Stimulated activated CD4-positive, alpha-beta T cell treated with anti-CD3 and anti-CD28 coated beads, Interleukin-4, amount 100 ng/mL, for 48 hours (primary cell): ENCODE results near the gene GMCL2.
"Not testable (repeated sequence)": the region's sequence is repeated elsewhere in the genome, so short reads cannot be mapped to it uniquely, and the experiment has no call there.

Source experiments
- DNase-seq, 2 donors: peaks; one replicate each; pipeline ENCODE4 v3.0.0-alpha.2; 2020; ENCODE audit warnings: low read depth in 2 of 2

The GMCL2 gene

GRCh38 chr5:178206166-178207101 lies 19.3 kb upstream of the GMCL2 start:
- no peak for DNase-seq

- no peak for DNase-seq
Observed at GRCh38 chr5:178205749-178206047, 18.5 kb upstream of the GMCL2 start.

- DNase-seq, result peak; percentile 64 to 77
Observed at GRCh38 chr5:178204935-178205748, 18.0 kb upstream of the GMCL2 start.

- DNase-seq, result peak; percentile 91 to 94
Observed at GRCh38 chr5:178204182-178204934, 17.2 kb upstream of the GMCL2 start, which contains the start of gene HNRNPAB. Gene HNRNPAB (plus strand): TSS chr5:178204533. CDS start chr5:178204838, 305 bp downstream.

- DNase-seq, result peak in 1 of 2 donors; percentile 18
Observed at GRCh38 chr5:178203670-178204181, 16.6 kb upstream of the GMCL2 start.

- DNase-seq, result no peak
Observed at GRCh38 chr5:178202541-178202940, 15.4 kb upstream of the GMCL2 start.

GRCh38 chr5:178201927-178202235 lies 14.7 kb upstream of the GMCL2 start:
- no peak for DNase-seq

GRCh38 chr5:178201221-178201926 lies 14.2 kb upstream of the GMCL2 start:
- DNase-seq, result no peak

GRCh38 chr5:178199581-178200434 lies 12.6 kb upstream of the GMCL2 start:
- DNase-seq, result no peak

- no peak for DNase-seq
Observed at GRCh38 chr5:178198706-178199105, 11.5 kb upstream of the GMCL2 start.

GRCh38 chr5:178198151-178198550 lies 11.0 kb upstream of the GMCL2 start:
- DNase-seq, result not testable (repeated sequence)

- DNase-seq, result no peak
Observed at GRCh38 chr5:178196986-178197385, 9.8 kb upstream of the GMCL2 start.

GRCh38 chr5:178196281-178196812 lies 9.2 kb upstream of the GMCL2 start:
- no peak for DNase-seq

GRCh38 chr5:178194026-178194425 lies 6.9 kb upstream of the GMCL2 start:
- no peak for DNase-seq

GRCh38 chr5:178193251-178193809 lies 6.2 kb upstream of the GMCL2 start:
- no peak for DNase-seq

- no peak for DNase-seq
Observed at GRCh38 chr5:178192787-178193186, 5.6 kb upstream of the GMCL2 start.

GRCh38 chr5:178192244-178192643 lies 5.1 kb upstream of the GMCL2 start:
- no peak for DNase-seq

GRCh38 chr5:178191661-178192060 lies 4.5 kb upstream of the GMCL2 start:
- no peak for DNase-seq

- DNase-seq, result no peak
Observed at GRCh38 chr5:178189433-178189832, 2.3 kb upstream of the GMCL2 start.

- no peak for DNase-seq
Observed at GRCh38 chr5:178186427-178186826, 744 bp downstream of the GMCL2 start.
